ENCODE measurements around the gene RPUSD1.
"Not testable (repeated sequence)": the region's sequence is repeated elsewhere in the genome, so short reads cannot be mapped to it uniquely, and the experiment has no call there.

The RPUSD1 gene

DNA sequence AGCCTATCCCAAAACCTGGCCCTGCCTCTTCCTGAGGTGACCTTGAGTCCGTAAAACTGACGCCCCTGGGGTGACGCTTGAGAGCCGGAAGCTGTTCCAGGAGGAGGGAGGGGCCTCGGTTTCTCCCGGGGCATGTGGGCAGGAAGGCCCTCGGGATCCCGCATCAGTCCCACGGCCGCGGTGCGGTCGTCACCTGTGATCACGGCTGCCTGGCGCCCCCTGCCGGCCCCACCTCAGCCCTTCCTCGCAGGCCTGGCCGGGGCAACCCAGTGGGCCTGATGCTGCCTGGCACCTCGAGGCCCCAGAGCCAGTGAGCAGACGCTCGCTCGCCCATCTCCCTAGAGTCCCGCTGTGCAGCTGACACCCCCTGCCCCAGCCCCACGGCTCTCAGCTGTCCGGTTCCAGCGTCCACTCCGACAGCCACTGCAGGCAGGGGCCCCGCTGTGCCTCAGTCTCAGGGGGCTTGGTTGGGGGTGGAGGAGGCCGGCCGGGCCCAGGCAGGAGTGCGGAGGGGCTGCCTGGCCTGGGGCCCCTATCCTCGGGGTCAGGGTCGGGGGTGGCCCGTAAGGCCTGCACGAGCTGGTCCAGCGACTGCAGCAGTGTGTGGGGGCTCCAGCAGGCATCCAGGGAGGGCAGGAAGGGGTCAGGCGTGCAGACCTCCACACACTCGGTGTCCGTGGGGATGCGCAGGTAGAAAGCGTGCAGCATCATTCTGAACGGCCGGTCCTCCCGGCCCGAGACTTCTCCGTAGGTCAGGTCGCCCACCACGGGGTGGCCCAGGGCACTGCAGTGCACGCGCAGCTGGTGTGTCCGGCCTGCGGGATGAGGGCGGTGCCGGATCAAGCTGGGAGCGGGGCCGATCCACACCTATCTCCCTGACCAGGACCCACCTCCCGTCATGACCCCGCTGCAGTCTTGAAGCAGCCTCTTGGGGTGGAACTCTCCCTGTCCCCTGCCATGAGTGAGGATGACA lies 2.3 kb downstream of the RPUSD1 start:
- in situ Hi-C loops (cut with HindIII; ENCODE audit: low sequenced_read_pairs), result no loop called here

DNA sequence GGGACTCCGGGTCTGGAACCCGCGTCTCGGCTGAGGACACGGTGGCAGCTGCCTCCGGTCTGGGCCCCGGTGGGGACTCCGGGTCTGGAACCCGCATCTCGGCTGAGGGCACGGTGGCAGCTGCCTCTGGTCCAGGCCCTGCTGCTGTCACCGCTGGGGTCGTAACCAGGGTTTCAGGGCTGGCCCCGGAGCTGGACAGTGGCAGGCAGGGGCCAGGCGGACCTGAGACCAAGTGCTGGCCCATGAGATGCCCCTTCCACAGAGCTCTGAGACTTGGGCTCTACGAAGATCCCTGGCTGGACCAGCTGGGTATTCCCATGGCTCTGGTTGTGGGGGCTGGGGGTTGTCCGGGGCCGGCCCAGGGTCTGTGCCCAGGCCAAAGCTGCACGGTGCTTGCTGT lies 3.8 kb downstream of the RPUSD1 start:
- in situ Hi-C loops (cut with HindIII; ENCODE audit: low sequenced_read_pairs), result no loop called here

DNA sequence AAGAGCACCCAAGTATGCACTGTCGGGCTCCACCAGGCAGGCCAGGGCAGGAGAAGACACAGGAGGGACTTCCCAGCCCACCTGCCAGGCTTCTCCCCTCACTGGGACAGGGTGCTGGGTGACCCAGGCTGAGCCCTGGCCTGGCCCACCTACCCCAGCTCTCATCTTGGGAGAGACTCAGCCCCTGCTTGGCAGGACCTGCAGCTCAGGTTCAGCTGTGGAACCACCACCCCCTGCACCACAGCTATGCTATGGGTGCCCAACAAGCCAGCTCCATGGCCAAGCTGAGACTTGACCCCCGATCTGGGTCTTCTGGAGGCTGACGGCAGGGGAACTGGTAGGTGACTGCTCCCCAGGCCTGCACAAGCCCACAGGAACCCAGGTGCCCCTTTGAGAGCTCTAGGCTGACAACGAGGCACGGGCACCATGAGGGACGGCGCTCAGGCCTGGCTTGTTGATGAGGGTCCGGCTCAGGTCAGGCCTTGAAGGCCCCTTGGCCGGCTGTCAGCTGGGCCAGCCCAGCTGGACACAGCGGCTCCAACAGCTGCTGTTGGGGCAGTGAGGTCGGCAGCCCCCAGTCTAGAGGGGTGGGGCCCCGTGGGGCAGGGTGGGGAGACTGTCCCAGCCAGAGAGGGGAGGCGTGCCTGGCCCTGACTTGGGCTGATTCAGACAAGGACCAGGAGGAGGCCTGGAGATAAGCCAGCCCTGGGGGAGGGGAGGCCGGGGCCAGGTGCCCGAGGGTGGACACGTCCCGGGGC lies 4.6 kb downstream of the RPUSD1 start:
- in situ Hi-C loops (cut with HindIII; ENCODE audit: low sequenced_read_pairs), result no loop called here

DNA sequence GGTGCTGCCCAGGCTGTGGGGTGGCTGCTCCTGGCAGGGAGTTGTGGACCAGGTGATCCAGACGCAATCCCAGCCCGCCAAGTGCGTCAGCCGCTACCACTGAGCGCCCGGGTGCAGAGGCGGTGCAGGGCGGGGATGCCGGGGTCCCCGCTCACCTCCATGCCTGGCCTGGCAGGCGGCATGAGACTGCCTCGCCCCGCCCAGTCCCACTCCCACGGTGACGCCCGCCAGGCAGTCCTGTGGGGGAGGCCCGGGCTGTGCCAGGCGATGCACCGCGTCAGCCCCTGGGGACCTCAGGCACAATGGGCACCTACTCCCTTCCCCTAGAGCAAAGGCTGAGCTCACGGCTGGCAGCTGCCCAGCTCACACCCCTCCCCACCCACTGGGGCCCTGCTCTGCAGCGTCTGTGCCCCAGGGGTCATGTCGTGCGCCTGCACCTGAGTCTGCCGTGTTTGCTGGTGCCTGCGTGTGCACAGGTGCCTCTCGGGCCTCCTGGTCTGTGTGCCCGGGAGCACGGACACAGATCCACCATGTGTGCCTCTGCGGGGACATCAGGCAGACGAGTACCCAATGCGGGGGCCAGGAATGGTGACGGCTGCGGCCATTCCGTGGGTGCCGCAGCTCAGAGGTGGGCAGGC lies 5.3 kb downstream of the RPUSD1 start:
- in situ Hi-C loops (cut with HindIII; ENCODE audit: low sequenced_read_pairs), result no loop called here

DNA sequence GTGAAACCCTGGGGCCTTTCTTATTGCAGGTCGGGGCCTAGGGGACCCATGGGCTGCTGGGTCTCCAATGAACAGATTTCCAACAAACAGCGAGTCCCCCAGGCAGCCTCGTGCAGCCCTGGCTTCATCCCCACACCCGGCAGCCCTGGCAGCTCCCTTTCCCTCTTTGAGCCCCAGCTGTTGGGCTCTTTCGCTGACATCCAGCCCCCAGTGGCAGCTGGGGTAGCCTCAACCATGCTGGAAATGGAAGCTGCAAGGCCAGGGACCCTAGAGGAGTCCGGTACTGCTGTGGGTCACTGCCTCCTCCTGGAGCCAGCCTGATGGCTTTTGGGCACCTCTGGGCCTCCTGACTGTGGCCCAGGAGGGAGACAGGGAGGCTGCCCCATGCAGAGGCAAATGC lies 5.9 kb downstream of the RPUSD1 start:
- in situ Hi-C loops (cut with HindIII; ENCODE audit: low sequenced_read_pairs), result no loop called here

DNA sequence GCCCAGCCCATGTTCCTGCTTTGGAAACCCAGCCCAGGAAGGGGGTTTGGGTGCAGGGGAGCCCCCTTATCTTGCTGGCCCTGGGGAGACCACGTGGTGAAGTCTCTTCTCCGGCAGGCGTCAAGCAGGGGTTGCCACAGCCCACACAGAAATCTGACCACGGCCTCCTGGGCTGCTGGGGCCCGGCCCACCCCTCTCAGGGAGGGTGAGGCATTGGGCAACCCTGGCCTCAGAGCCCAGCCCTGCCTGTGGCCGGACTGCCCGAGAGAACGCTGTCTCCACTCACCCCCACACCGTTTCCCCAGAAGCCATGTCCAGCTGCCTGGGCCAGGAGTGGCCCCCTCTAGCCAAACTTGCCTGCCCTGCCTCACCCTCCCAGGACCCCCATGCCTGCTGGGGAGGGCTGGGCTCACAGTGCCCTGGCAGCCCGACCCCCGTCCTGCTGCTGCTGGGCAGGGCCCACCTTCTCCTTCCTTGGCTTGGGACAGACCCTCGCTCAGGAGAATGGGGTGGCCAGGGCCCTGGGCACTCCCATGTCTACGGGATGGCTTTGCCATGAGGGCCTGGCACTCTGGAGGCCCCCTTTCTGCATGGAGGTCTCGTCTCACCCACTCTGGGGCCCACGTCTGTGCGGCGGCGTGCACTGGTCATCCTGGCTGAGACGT lies 6.7 kb downstream of the RPUSD1 start:
- in situ Hi-C loops (cut with HindIII; ENCODE audit: low sequenced_read_pairs), result no loop called here

DNA sequence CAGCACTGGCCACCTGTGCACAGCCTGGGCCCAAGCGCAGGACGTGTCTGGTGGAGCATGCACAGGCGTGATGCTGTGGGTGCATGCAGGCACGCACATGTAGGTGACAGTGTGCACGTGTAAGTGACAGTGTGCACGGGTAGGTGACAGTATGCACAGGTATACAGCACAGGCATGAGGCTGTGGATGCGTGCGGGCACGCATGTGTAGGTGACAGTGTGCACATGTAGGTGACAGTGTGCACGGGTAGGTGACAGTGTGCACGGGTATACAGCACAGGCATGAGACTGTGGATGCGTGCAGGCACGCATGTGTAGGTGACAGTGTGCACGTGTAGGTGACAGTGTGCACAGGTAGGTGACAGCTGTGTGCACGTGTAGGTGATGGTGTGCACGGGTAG lies 7.9 kb downstream of the RPUSD1 start:
- in situ Hi-C loops (cut with HindIII; ENCODE audit: low sequenced_read_pairs), result no loop called here

DNA sequence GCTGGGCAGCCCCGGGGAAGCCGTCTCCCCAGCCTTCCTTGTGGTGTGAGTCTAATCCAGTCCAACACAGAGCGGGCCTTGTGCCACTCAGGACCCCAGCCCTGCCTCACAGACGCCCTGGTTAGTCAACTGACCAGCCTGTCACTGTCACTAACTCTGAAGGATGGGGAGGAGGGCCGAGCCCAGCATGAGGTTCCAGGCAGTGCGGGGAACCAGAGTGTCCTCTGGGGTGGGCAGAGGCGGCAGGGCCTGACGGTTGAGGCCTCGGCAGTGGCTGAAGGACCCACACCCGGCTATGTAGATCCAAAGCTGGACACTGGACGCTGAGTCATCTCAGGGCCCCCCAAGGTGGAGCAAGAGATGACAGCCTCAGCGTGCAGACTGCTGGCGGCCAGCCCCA lies 8.6 kb downstream of the RPUSD1 start:
- in situ Hi-C loops (cut with HindIII; ENCODE audit: low sequenced_read_pairs), result no loop called here

DNA sequence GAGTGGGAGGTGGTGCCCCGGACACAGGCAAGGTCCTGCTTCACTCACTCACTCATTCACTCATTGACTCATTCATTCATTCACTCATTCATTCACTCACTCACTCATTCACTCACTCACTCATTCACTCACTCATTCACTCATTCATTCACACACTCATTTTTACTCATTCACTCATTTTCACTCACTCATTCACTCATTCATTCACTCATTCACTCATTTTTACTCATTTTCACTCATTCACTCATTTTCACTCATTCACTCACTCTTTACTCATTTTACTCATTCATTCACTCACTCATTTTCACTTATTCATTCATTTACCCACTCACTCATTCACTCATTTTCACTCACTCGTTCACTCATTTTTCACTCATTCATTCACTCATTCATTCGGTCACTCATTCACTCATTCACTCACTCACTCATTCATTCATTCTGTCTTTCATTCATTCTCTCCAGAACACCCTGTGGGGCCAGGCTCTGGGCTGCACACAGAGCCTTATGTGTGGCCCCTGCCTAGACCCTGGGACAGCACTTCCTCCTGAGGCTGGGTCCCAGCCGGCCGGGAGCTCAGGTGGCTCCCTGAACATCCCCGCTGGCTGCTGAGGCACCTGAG lies 9.2 kb downstream of the RPUSD1 start:
- in situ Hi-C loops (cut with HindIII; ENCODE audit: low sequenced_read_pairs), result no loop called here

DNA sequence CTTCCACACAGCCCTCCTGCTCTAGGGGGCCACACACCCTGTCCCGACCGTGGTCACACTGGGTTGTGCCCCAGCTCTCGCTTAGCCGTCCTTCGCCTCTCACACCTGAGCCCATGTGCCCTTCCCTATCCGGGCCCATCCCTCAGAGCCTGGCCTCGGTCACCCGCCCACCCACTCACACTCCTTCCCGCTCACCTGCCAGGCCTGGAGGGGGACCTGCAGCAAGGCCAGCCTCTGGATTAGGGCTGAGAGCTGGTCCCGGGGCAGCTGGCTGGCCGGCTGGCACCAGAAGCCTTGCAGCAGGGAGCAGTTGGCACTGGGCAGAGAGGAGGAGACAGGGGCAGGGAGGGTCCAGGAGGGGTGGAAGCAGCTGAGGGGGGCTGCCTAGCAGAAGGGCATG lies 9.7 kb downstream of the RPUSD1 start:
- in situ Hi-C loops (cut with HindIII; ENCODE audit: low sequenced_read_pairs), result no loop called here

DNA sequence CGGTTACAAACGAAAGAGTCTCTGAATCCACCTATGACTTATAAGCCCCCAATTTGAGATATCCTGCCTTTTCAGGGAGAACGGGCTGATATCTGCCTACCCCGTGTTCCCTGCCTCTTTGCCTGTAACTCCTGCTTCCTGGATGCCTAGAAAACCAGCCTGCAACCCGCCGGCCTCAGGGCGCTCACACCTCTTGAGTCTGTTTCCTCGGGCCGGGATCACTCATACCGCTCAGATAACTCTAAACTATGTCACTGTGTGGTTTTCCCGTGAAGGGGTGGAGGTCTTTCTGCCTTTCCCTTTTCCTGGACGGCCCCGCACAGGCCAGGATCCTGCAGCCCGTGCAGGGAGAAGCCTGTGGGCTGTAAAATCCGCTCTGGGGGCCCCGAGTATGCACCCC lies 10.4 kb downstream of the RPUSD1 start:
- in situ Hi-C loops (cut with HindIII; ENCODE audit: low sequenced_read_pairs), result no loop called here

DNA sequence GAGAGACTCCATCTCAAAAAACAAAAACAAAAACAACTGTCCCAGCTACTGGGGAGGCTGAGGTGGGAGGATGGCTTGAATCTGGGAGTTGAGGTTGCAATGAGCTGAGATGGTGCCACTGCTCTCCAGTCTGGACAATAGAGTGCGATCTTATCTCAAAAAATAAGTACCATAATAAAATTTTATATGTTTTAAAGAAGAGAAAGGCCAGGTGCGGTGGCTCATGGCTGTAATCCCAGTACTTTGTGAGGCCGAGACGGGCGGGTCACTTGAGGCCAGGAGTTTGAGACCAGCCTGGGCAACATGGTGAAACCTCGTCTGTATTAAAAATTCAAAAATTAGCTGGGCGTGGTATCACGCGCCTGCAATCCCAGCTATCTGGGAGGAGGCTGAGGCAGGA lies 11.4 kb downstream of the RPUSD1 start:
- in situ Hi-C loops (cut with HindIII; ENCODE audit: low sequenced_read_pairs), result no loop called here

DNA sequence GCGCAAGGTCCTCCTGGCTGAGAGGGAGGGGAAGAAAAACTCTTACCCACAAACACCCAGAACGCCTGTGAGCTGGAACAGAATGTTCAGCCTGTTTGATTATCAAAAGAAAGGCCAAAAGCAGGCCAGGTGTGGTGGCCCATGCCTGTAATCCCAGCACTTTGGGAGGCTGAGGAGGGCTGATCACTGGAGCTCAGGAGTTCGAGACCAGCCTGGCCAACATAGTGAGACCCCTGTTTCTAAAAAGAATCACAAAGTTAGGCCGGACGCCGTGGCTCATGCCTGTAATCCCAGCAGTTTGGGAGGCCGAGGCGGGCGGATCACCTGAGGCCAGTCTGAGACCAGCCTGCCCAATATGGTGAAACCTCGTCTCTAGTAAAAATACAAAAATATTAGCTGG lies 11.9 kb downstream of the RPUSD1 start:
- in situ Hi-C loops (cut with HindIII; ENCODE audit: low sequenced_read_pairs), result not testable (repeated sequence)

DNA sequence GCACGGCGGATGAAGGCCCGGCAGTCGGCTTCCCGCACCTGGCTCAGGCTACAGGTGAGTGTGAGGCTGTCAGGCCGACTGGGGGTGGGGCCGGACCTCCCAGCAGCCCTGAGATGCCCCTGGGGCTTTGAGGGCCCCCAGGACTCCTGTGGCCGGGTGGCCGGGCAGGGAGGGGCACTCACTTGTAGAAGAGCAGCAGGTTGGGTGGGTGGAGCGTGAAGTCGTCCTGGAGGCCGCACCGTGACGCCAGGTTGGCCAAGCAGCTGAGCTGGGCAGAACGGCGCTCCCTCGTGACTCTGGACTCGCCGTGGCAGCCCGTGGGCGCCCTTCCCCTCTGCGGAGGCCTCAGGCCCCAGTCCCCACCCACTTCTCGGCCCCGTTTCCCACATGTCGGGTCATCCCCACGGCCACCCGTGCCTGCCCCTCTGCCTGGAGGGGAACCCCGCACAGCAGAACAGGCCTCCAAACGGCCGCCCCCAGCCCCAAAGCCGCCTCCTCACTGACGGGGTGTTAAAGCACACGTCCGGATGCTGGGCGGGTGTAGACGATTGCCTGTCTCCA lies 12.9 kb downstream of the RPUSD1 start:
- in situ Hi-C loops (cut with HindIII; ENCODE audit: low sequenced_read_pairs), result no loop called here

DNA sequence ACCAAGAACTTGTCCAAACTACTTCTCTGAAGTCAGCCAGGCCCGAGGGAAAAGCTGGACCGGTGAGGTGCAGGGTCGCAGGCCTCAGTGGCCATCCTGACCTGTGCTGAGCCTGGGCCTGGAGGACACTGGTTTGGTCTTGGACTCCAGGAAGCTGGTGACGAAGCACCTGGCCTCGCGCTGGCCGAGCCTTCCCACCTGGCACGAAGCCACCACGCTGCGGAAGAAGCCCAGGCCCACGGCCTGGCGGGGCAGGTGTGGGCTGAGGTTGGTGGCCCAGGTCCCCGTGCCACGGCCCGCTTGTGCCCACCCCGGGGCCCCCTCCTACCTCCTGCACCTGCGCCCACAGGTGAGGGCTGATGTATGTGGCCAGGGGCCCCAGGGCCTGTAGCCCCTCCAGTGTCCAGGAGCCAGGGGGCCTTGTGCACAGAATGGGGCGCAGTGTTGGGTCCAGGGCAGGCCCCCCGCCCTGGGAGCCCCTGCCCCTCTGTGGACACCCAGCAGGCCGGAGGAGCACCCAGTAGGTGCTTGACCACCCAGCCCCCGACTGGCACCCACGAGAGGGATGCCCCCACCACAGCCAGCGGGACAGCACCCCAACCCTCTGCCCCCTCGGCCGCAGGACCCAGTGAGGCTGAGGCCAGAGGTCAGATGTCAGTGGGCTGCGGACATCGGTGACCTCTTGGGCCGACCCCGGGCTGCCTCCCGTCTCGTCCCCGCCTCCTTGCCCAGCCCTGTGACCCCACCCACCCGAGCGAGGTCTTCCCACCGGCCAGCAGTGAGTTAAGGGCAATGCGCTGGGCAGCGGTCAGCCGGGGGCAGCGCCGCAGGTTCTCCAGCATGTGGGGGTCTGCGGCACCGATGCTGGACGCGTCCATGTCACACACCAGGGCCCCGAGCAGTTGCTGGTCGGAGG lies 13.8 kb downstream of the RPUSD1 start:
- in situ Hi-C loops (cut with HindIII; ENCODE audit: low sequenced_read_pairs), result no loop called here

DNA sequence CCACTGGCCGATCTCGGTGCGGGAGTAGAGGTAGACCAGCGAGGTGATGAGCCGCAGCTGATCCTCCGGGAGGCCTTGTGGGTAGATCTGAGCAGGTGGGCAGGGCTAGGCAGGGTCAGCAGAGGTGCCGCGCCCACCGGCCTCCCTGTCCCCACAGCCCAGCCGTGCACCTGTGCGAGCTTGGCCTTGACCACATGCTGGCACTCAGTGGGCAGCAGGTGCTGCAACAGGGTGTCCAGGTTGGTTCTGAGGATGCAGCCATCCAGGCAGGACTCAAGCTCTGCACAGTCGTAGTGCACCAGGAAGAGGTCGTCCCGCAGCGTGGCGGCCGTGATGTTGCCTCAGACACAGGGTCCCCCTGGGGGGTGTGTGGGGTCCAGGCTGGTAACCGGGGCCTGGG lies 15.2 kb downstream of the RPUSD1 start:
- in situ Hi-C loops (cut with HindIII; ENCODE audit: low sequenced_read_pairs), result no loop called here

DNA sequence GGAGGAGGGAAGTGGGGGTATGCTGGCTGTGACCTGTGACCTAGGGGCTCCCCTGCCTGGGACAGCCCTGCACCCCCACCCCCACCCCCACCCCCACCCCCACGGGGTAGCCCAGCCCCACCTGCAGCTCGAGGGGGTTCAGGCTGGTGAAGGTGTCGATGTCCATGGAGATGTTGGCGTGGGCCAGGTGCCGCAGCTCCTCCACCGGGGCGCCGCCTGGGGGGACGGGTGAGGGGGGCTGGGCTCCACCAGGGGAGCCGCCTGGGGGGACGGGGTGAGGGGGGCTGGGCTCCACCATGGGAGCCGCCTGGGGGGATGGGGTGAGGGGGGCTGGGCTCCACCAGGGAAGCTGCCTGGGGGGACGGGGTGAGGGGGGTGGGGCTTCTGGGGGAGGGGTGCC lies 17.8 kb downstream of the RPUSD1 start:
- in situ Hi-C loops (cut with HindIII; ENCODE audit: low sequenced_read_pairs), result no loop called here

DNA sequence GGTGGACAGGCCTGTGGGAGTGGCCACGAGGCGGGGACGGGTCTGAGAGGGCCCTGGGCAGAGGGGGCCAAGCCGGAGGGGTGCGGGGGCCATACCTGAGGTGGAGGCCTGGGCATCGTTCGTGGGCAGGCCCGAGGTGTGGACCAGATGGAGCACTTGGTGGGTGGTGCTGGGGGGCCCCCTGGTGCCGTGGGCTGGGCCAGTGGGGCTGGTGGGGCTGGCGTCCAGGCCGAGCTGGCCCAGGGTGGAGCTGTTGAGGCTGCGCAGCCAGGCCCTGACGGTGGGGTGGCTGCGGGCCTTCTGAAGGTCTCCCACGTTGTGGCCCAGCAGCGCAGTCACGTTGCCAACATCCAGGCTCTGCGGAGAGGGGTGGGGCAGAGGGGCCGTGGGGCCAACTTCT lies 18.2 kb downstream of the RPUSD1 start:
- in situ Hi-C loops (cut with HindIII; ENCODE audit: low sequenced_read_pairs), result no loop called here

DNA sequence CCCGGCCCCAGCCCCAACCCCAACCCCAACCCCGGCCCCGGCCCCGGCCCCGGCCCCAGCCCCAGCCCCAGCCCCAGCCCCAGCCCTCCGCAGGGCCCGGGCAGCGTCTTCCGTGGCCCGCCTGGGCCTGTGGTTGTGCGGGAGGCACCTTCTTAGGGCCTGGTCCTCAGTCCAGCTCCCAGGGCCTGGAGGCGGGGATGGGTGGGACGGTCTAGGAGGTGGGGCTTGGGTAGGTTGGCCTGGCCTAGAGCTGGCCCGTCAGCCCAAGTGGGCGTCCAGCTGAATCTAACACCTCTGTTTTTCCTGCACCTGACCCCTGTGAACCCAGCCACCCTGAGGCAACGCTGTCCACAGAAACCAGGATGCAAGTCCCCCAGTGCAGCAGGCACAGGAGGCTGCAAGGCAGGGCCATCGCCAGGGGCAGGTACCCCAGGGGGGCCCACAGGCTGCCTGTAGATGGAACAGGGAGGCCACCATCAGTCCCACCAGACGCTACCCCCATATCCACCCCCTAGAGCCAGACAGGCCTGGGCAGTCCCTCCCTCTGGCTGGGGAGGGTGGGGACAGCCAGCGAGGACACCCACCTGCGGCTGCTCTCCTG lies 18.9 kb downstream of the RPUSD1 start:
- in situ Hi-C loops (cut with HindIII; ENCODE audit: low sequenced_read_pairs), result no loop called here
